ENCODE measurements around the gene FRG1.
"Not testable (repeated sequence)": the region's sequence is repeated elsewhere in the genome, so short reads cannot be mapped to it uniquely, and the experiment has no call there.

- TF ChIP-seq, protein P1, sequence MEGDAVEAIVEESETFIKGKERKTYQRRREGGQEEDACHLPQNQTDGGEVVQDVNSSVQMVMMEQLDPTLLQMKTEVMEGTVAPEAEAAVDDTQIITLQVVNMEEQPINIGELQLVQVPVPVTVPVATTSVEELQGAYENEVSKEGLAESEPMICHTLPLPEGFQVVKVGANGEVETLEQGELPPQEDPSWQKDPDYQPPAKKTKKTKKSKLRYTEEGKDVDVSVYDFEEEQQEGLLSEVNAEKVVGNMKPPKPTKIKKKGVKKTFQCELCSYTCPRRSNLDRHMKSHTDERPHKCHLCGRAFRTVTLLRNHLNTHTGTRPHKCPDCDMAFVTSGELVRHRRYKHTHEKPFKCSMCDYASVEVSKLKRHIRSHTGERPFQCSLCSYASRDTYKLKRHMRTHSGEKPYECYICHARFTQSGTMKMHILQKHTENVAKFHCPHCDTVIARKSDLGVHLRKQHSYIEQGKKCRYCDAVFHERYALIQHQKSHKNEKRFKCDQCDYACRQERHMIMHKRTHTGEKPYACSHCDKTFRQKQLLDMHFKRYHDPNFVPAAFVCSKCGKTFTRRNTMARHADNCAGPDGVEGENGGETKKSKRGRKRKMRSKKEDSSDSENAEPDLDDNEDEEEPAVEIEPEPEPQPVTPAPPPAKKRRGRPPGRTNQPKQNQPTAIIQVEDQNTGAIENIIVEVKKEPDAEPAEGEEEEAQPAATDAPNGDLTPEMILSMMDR (IDR thresholded peaks at IDR 0.05), result not testable (repeated sequence)
- TF ChIP-seq POLR2A (IDR thresholded peaks at IDR 0.05; ENCODE audit: low read depth); POLR2AphosphoS5 (IDR thresholded peaks at IDR 0.05); EP300 (IDR thresholded peaks at IDR 0.05): not testable (repeated sequence)
These were observed 1.7 kb downstream of the FRG1 start for GRCh38 chr4:189942412-189942811.
